GM21576 (cell line): ENCODE results near the gene MAP7D3.
"Not testable (repeated sequence)": the region's sequence is repeated elsewhere in the genome, so short reads cannot be mapped to it uniquely, and the experiment has no call there.

Experiments
- ATAC-seq: cut with Tn5 transposase; IDR thresholded peaks from one replicate; pipeline ENCODE4 v1.9.1; 2021; ENCODE audit warnings: mild to moderate bottlenecking, moderate library complexity; ENCODE audit not compliant: unreplicated experiment

The MAP7D3 gene

GRCh38 chrX:136183917-136184316, 67.3 kb downstream of the MAP7D3 start:
- ATAC-seq: no peak

GRCh38 chrX:136183172-136183571, 68.0 kb downstream of the MAP7D3 start:
- no peak for ATAC-seq

- ATAC-seq: no peak
These were observed 68.8 kb downstream of the MAP7D3 start for GRCh38 chrX:136182414-136182813.

GRCh38 chrX:136179133-136179532, 72.1 kb downstream of the MAP7D3 start:
- ATAC-seq: no peak

GRCh38 chrX:136176399-136176825, 74.8 kb downstream of the MAP7D3 start:
- ATAC-seq: no peak

- ATAC-seq: no peak
These were observed 79.8 kb downstream of the MAP7D3 start for GRCh38 chrX:136171420-136171819.

GRCh38 chrX:136170139-136170800, 80.9 kb downstream of the MAP7D3 start:
- no peak for ATAC-seq

GRCh38 chrX:136168929-136169735, 82.1 kb downstream of the MAP7D3 start:
- ATAC-seq: no peak

- not testable (repeated sequence) for ATAC-seq
These were observed 83.2 kb downstream of the MAP7D3 start for GRCh38 chrX:136167989-136168388.

- no peak for ATAC-seq
These were observed 84.9 kb downstream of the MAP7D3 start for GRCh38 chrX:136166221-136166855.

- ATAC-seq: no peak
These were observed 85.8 kb downstream of the MAP7D3 start for GRCh38 chrX:136165406-136165805.

GRCh38 chrX:136163689-136164088, 87.5 kb downstream of the MAP7D3 start:
- ATAC-seq: no peak
